K562 (cell line): ENCODE results near the gene TRAPPC2L. TPM values are rescaled to one million over a fixed set of nuclear protein-coding genes. Genes with fewer than 3 reads are reported as not detected.

ENCODE experiments used
- ARID3B ChIP-seq: fragments of 250-450 bp; sonication (Bioruptor Pico); IDR thresholded peaks from 2 replicates; pipeline ENCODE4 v1.4.0; 2020; ENCODE audit warnings: borderline replicate concordance
- CTBP1 ChIP-seq: fragments of 450-650 bp; IDR thresholded peaks from 2 replicates; pipeline ENCODE4 v1.6.1; 2016; ENCODE audit warnings: borderline replicate concordance
- HMGN3 ChIP-seq: IDR thresholded peaks from 2 replicates; pipeline ENCODE4 v1.6.1; 2011; ENCODE audit warnings: borderline replicate concordance, low read depth, mild to moderate bottlenecking, mixed read lengths, low read length; ENCODE audit not compliant: insufficient read length; ENCODE audit errors: extremely low read depth
- MCM5 ChIP-seq: fragments of 450-650 bp; IDR thresholded peaks from 2 replicates; pipeline ENCODE4 v1.6.1; 2016; ENCODE audit warnings: low read depth
- MXD1 ChIP-seq: fragments of 250-450 bp; sonication (Bioruptor Pico); IDR thresholded peaks from 2 replicates; pipeline ENCODE4 v1.8.0; 2021; ENCODE audit warnings: borderline replicate concordance, mild to moderate bottlenecking, moderate library complexity; ENCODE audit not compliant: poor library complexity, severe bottlenecking
- RREB1 ChIP-seq: fragments of 250-450 bp; sonication (Bioruptor Pico); IDR thresholded peaks from 2 replicates; pipeline ENCODE4 v1.4.0; 2020
- SMAD1 ChIP-seq: fragments of 150-350 bp; IDR thresholded peaks from 2 replicates; pipeline ENCODE4 v1.6.1; 2014; ENCODE audit warnings: low read length, low read depth; ENCODE audit not compliant: partially characterized antibody
- SOX6 ChIP-seq: fragments of 450-650 bp; IDR thresholded peaks from 2 replicates; pipeline ENCODE4 v1.6.1; 2014; ENCODE audit warnings: mild to moderate bottlenecking
- TAF9B ChIP-seq: fragments of 450-650 bp; IDR thresholded peaks from 2 replicates; pipeline ENCODE4 v1.6.1; 2018; ENCODE audit warnings: mild to moderate bottlenecking; ENCODE audit not compliant: partially characterized antibody
- TBP ChIP-seq: optimal IDR thresholded peaks from 2 replicates; pipeline ENCODE3; 2011; ENCODE audit warnings: low read depth, low read length, improper control_type of control experiment
- TCF7L2 ChIP-seq: fragments of 150-350 bp; IDR thresholded peaks from 2 replicates; pipeline ENCODE4 v1.6.1; 2016; ENCODE audit warnings: low read depth, mild to moderate bottlenecking, low read length, moderate library complexity
- ZBTB5 ChIP-seq: fragments of 450-650 bp; IDR thresholded peaks from 2 replicates; pipeline ENCODE4 v1.6.1; 2017; ENCODE audit warnings: antibody characterized with exemption
- ZBTB9 ChIP-seq: fragments of 450-650 bp; formaldehyde crosslinking; IDR thresholded peaks from 2 replicates; pipeline ENCODE4 v1.4.0; 2020; ENCODE audit warnings: mild to moderate bottlenecking, moderate library complexity
- ZNF174 ChIP-seq: fragments of 250-450 bp; sonication (Bioruptor Pico); IDR thresholded peaks from 2 replicates; pipeline ENCODE4 v1.4.0; 2020; ENCODE audit warnings: mild to moderate bottlenecking
- polyA plus RNA-seq, 8 experiments: library from polyadenylated mRNA; depleted of rRNA in 4 of 8; stranded (reverse) in 5 of 8; unstranded in 3 of 8; fragments of >200 nt; fragmentation: Nextera tagmentation in 2 of 8; fragmentation: Illumina TruSeq in 1 of 8; extraction: Ambion mirVana in 2 of 8; extraction: Trizol in 1 of 8; gene quantifications; 2 replicates each; pipeline versions ENCODE4 v1.2.1 to v1.2.3, GENCODE V29; 2011 to 2014; ENCODE audit warnings: inconsistent platforms in 1 of 8, missing spikeins in 1 of 8
- total RNA-seq, 7 experiments: library from RNA; depleted of rRNA in 6 of 7; stranded (reverse); fragments of >200 nt in 6 of 7; fragmentation: Illumina TruSeq in 2 of 7; extraction: Trizol in 2 of 7; gene quantifications; 2 replicates each; pipeline versions ENCODE4 v1.2.1 to v1.2.3, GENCODE V29; 2011 to 2021; ENCODE audit warnings: low replicate concordance in 1 of 7

The TRAPPC2L gene
- total and polyA plus RNA-seq, 9 of the 15 experiments (the other 6 are each of a cell fraction or from before 2014, with no cell fraction given), result 60.4 to 398 (median 97.5) TPM

- TF ChIP-seq ZBTB5, result no peak
- TF ChIP-seq ZNF174 (CRISPR knock-in tag), result no peak
- no peak for TF ChIP-seq ARID3B (CRISPR knock-in tag)
- TF ChIP-seq CTBP1, result peak; percentile 47; the same call in 1 of the 2 replicates
- peak; percentile 59; the same call in 1 of the 2 replicates for TF ChIP-seq ZBTB9 (CRISPR knock-in tag)
- peak; percentile 55 for TF ChIP-seq MXD1 (CRISPR knock-in tag)
- TF ChIP-seq TCF7L2, result no peak
- peak; percentile 78; the same call in 1 of the 2 replicates for TF ChIP-seq RREB1 (CRISPR knock-in tag)
- no peak for TF ChIP-seq SMAD1
- peak; percentile 72 for TF ChIP-seq TAF9B
- no peak for TF ChIP-seq MCM5
- 0 out of 2 replicates have a peak, but pooled peaks have one; percentile 10 for TF ChIP-seq SOX6
- TF ChIP-seq HMGN3, result peak; percentile 82
- peak; percentile 84 for TF ChIP-seq TBP
Measured at GRCh38 chr16:88856828-88857727, at the start of gene TRAPPC2L, which contains the start of gene GALNS (continued).
